Fibroblast of the aortic adventitia (primary cell): Measurements from ENCODE around the gene PDE5A. TPM values are rescaled to one million over a fixed set of nuclear protein-coding genes. Genes with fewer than 3 reads are reported as not detected.
"Not testable (repeated sequence)": the region's sequence is repeated elsewhere in the genome, so short reads cannot be mapped to it uniquely, and the experiment has no call there.

Experiments
- DNase-seq: peaks from one replicate; pipeline ENCODE4 v3.0.0-alpha.2; 2010; ENCODE audit warnings: low read depth
- H3K4me3 ChIP-seq: 2 replicates; pipeline ENCODE4 v1.5.1; 2011; ENCODE audit warnings: low read depth, mild to moderate bottlenecking, control low read depth, low read length, moderate library complexity
- CTCF ChIP-seq: IDR thresholded peaks from 2 replicates; pipeline ENCODE4 v1.5.1; 2011; ENCODE audit warnings: mild to moderate bottlenecking, low read length, control low read depth, inconsistent platforms; ENCODE audit not compliant: insufficient read depth
- small RNA-seq: library from RNA; depleted of rRNA; stranded (forward); fragments of <200 nt; gene quantifications from one replicate; pipeline ENCODE3, GENCODE V24; 2012
- total RNA-seq: library from RNA; depleted of rRNA; stranded (reverse); fragments of >200 nt; gene quantifications from 2 replicates; pipeline ENCODE4 v1.2.3, GENCODE V29; 2012; ENCODE audit warnings: low replicate concordance

The PDE5A gene
- total RNA-seq, 1 donor: 146 TPM

GRCh38 chr4:119462733-119463132, 165.9 kb downstream of the PDE5A start:
- TF ChIP-seq CTCF: peak; percentile 24
- not testable (repeated sequence) for H3K4me3 ChIP-seq
- DNase-seq: peak; percentile 25

GRCh38 chr4:119455734-119456133, 172.9 kb downstream of the PDE5A start:
- peak; percentile 66 for DNase-seq
- peak overlapping the region; percentile 62 for H3K4me3 ChIP-seq

GRCh38 chr4:119454491-119455270, 173.9 kb downstream of the PDE5A start:
- peak; percentile 96 for DNase-seq
- H3K4me3 ChIP-seq: peak overlapping the region; percentile 77
- TF ChIP-seq CTCF: peak; percentile 30

GRCh38 chr4:119454151-119454490, 174.5 kb downstream of the PDE5A start:
- not testable (repeated sequence) for DNase-seq
- H3K4me3 ChIP-seq: peak overlapping the region; percentile 71

GRCh38 chr4:119453286-119453685, 175.3 kb downstream of the PDE5A start:
- H3K4me3 ChIP-seq, DNase-seq: not testable (repeated sequence)

GRCh38 chr4:119449851-119450250, 178.8 kb downstream of the PDE5A start:
- H3K4me3 ChIP-seq, DNase-seq: not testable (repeated sequence)

Small RNA genes lying within 50 kb of the gene (small RNA-seq; reads per million reads assigned to genes)
- gene RF00614: not detected
